DOHH2 (cell line): ENCODE measurements around the gene ZZZ3.
"Not testable (repeated sequence)": the region's sequence is repeated elsewhere in the genome, so short reads cannot be mapped to it uniquely, and the experiment has no call there.

Experiments
- CTCF ChIP-seq: fragments of 200-600 bp; sonication (generic); IDR thresholded peaks from one replicate; pipeline ENCODE4 v1.5.1; 2014; ENCODE audit warnings: antibody characterized with exemption, mild to moderate bottlenecking, low read depth, low read length; ENCODE audit not compliant: poor library complexity, severe bottlenecking
- EZH2phosphoT487 ChIP-seq: fragments of 200-600 bp; sonication (generic); IDR thresholded peaks from 2 replicates; pipeline ENCODE4 v1.6.1; 2017; ENCODE audit warnings: borderline replicate concordance, mild to moderate bottlenecking, antibody characterized with exemption, low read length, moderate library complexity, mixed read lengths

GRCh38 chr1:77699673-77700072 is 17.2 kb upstream of the ZZZ3 start:
- not testable (repeated sequence) for TF ChIP-seq CTCF, EZH2phosphoT487
